OCI-LY1 (cell line): Measurements from ENCODE around the gene GFOD1.

Experiments
- H2AFZ ChIP-seq: fragments of 200-600 bp; sonication (generic), shearing (Covaris generic); 2 replicates; pipeline ENCODE4 v1.6.0; 2014; ENCODE audit warnings: antibody characterized with exemption, mild to moderate bottlenecking, low read length
- H3F3A ChIP-seq: fragments of 200-600 bp; sonication (generic), shearing (Covaris generic); 2 replicates; pipeline ENCODE4 v1.6.0; 2014; ENCODE audit warnings: mild to moderate bottlenecking, antibody characterized with exemption, low read length, moderate library complexity; ENCODE audit not compliant: insufficient read depth
- H3K27ac ChIP-seq: fragments of 200-600 bp; sonication (generic); 2 replicates; pipeline ENCODE4 v1.5.1; 2014; ENCODE audit warnings: low read length, mixed run types, mild to moderate bottlenecking, low read depth; ENCODE audit not compliant: poor library complexity, severe bottlenecking
- H3K27me3 ChIP-seq: fragments of 200-600 bp; sonication (generic); 2 replicates; pipeline ENCODE4 v1.6.0; 2014; ENCODE audit warnings: antibody characterized with exemption, mild to moderate bottlenecking, low read length, moderate library complexity; ENCODE audit not compliant: insufficient read depth
- H3K36me3 ChIP-seq: fragments of 200-600 bp; sonication (generic); 2 replicates; pipeline ENCODE4 v1.6.1; 2014; ENCODE audit warnings: mild to moderate bottlenecking, antibody characterized with exemption, low read length, moderate library complexity, mixed read lengths; ENCODE audit not compliant: insufficient read depth
- H3K4me1 ChIP-seq: fragments of 200-600 bp; sonication (generic); 2 replicates; pipeline ENCODE4 v1.5.1; 2014; ENCODE audit warnings: mild to moderate bottlenecking, low read length, moderate library complexity; ENCODE audit not compliant: insufficient read depth, severe bottlenecking
- H3K4me2 ChIP-seq: fragments of 200-600 bp; sonication (generic), shearing (Covaris generic); 2 replicates; pipeline ENCODE4 v1.6.1; 2014; ENCODE audit warnings: low read length
- H3K4me3 ChIP-seq: fragments of 200-600 bp; sonication (generic); 2 replicates; pipeline ENCODE4 v1.5.1; 2014; ENCODE audit warnings: low read length, low read depth, mild to moderate bottlenecking, mixed read lengths; ENCODE audit not compliant: poor library complexity, severe bottlenecking
- H3K79me2 ChIP-seq: fragments of 200-600 bp; shearing (Covaris generic); 2 replicates; pipeline ENCODE4 v1.6.1; 2016; ENCODE audit warnings: mixed run types, low read length, mixed read lengths; ENCODE audit not compliant: insufficient read depth
- H3K9ac ChIP-seq: fragments of 200-600 bp; sonication (generic), shearing (Covaris generic); 2 replicates; pipeline ENCODE4 v1.6.1; 2014; ENCODE audit warnings: mild to moderate bottlenecking, low read length, mixed read lengths
- H3K9me2 ChIP-seq: fragments of 200-600 bp; sonication (generic), shearing (Covaris generic); 2 replicates; pipeline ENCODE4 v1.6.1; 2014; ENCODE audit warnings: low read depth, mild to moderate bottlenecking, low read length, mixed read lengths
- H3K9me3 ChIP-seq: fragments of 200-600 bp; shearing (Covaris generic); 2 replicates; pipeline ENCODE4 v1.6.1; 2014; ENCODE audit warnings: low read length, mixed read lengths
- H4K20me1 ChIP-seq: fragments of 200-600 bp; sonication (generic), shearing (Covaris generic); 2 replicates; pipeline ENCODE4 v1.6.0; 2016; ENCODE audit warnings: mild to moderate bottlenecking, low read length; ENCODE audit not compliant: insufficient read depth
- CTCF ChIP-seq: fragments of 200-600 bp; sonication (generic), shearing (Covaris generic); IDR thresholded peaks from 2 replicates; pipeline ENCODE4 v1.5.1; 2017; ENCODE audit warnings: mild to moderate bottlenecking, antibody characterized with exemption, low read length, moderate library complexity, mixed read lengths
- EZH2 ChIP-seq: fragments of 200-600 bp; sonication (generic), shearing (Covaris generic); IDR thresholded peaks from 2 replicates; pipeline ENCODE4 v1.8.0; 2017; ENCODE audit warnings: borderline replicate concordance, mixed run types, mild to moderate bottlenecking, antibody characterized with exemption, low read length, moderate library complexity, mixed read lengths

Gene GFOD1

GRCh38 chr6:13370623-13371022, 116.8 kb downstream of the GFOD1 start:
- TF ChIP-seq CTCF, result no peak
- no peak for TF ChIP-seq EZH2
- H3K27ac ChIP-seq, result no peak overlapping the region
- H3K79me2 ChIP-seq, result no peaks in the 10 kb centered on the region
- no peaks in the 10 kb centered on the region for H3K27me3 ChIP-seq
- no peak overlapping the region for H3K4me3 ChIP-seq
- no peaks in the 10 kb centered on the region for H3K36me3 ChIP-seq
- H3K9me3 ChIP-seq, result no peaks in the 10 kb centered on the region
- no peaks in the 10 kb centered on the region for H3K9me2 ChIP-seq
- H3K4me2 ChIP-seq, result no peak overlapping the region
- no peaks in the 10 kb centered on the region for H4K20me1 ChIP-seq
- no peak overlapping the region for H2AFZ ChIP-seq
- H3K9ac ChIP-seq, result no peak overlapping the region
- no peaks in the 10 kb centered on the region for H3F3A ChIP-seq
- peaks cover 8% of the 10 kb centered on the region for H3K4me1 ChIP-seq

DNA sequence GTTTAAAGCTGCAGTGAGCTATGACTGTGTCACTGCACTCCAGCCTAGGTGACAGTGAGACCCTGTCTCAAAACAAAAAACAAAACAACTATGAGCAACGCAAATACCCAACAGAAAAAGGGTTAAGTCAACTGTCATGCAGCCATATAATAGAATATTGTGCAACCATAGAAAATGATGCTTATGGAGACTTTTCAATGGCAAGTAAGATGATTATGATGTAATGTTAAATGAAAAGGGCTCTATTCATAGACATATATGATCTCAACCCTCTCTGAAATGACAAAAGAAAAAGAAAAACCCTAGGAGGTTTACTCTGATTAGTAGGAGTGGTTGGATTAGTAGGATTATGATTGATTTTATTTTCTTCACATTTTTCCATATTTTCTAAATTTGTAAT, 117.8 kb downstream of the GFOD1 start:
- Histone ChIP-seq H4K20me1 (no peaks in the 10 kb centered on the region), H3K9me3 (no peaks in the 10 kb centered on the region), H3F3A (no peaks in the 10 kb centered on the region), H3K27ac (no peak overlapping the region), H3K27me3 (no peaks in the 10 kb centered on the region), H2AFZ (no peak overlapping the region), H3K9ac (no peak overlapping the region), H3K79me2 (no peaks in the 10 kb centered on the region), H3K9me2 (no peaks in the 10 kb centered on the region), H3K4me2 (no peak overlapping the region), H3K36me3 (peaks cover 9% of the 10 kb centered on the region), H3K4me1 (no peaks in the 10 kb centered on the region), H3K4me3 (no peak overlapping the region)
- TF ChIP-seq CTCF, result no peak
- TF ChIP-seq EZH2, result no peak

DNA sequence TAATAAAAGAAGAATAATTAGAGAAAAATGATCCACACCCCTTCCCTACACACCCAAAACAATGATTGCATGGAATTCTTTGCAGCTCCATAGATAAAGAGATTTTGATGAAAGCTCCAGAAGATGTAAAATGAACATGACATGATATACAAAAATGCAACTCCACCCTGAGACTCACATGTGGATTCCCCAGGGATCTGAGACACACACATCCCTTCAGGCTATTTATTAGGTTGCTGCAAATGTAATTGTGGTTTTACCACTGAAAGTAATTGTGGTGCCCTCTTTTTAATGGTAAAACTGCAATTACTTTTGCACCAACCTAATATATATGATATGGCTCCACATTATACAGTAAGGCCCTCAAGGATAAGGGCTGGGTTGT, 118.7 kb downstream of the GFOD1 start:
- no peak overlapping the region for H2AFZ ChIP-seq
- peaks cover 12% of the 10 kb centered on the region for H3K36me3 ChIP-seq
- H3K9me3 ChIP-seq, result no peaks in the 10 kb centered on the region
- no peaks in the 10 kb centered on the region for H3K9me2 ChIP-seq
- no peaks in the 10 kb centered on the region for H3K79me2 ChIP-seq
- no peak overlapping the region for H3K9ac ChIP-seq
- H4K20me1 ChIP-seq, result no peaks in the 10 kb centered on the region
- H3K4me1 ChIP-seq, result no peaks in the 10 kb centered on the region
- H3K4me3 ChIP-seq, result no peak overlapping the region
- H3K27ac ChIP-seq, result no peak overlapping the region
- no peaks in the 10 kb centered on the region for H3F3A ChIP-seq
- no peak overlapping the region for H3K4me2 ChIP-seq
- H3K27me3 ChIP-seq, result no peaks in the 10 kb centered on the region
- TF ChIP-seq CTCF (no peak), EZH2 (no peak)
